Astrocyte of the spinal cord (primary cell): Measurements from ENCODE around the gene RAI14.
"Not testable (repeated sequence)": the region's sequence is repeated elsewhere in the genome, so short reads cannot be mapped to it uniquely, and the experiment has no call there.

ENCODE experiments used
- DNase-seq: peaks from one replicate; pipeline ENCODE4 v3.0.0; 2011; ENCODE audit warnings: low read depth, low spot score
- H3K4me3 ChIP-seq: 2 replicates; pipeline ENCODE4 v1.5.1; 2011; ENCODE audit warnings: low read depth, mild to moderate bottlenecking, low read length, moderate library complexity
- CTCF ChIP-seq: IDR thresholded peaks from 2 replicates; pipeline ENCODE4 v1.5.1; 2012; ENCODE audit warnings: low read depth, mild to moderate bottlenecking, low read length, inconsistent platforms
- in situ Hi-C: cut with HindIII; loops from 2 replicates; pipeline ENCODE4 v1.10.0; 2017; ENCODE audit warnings: low sequenced_read_pairs

Gene RAI14

GRCh38 chr5:34724741-34725140 lies 68.6 kb downstream of the RAI14 start:
- no peak overlapping the region for H3K4me3 ChIP-seq
- no peak for TF ChIP-seq CTCF
- in situ Hi-C loops = no loop called here
- DNase-seq = no peak

- in situ Hi-C loops, H3K4me3 ChIP-seq, DNase-seq: not testable (repeated sequence)
Observed at GRCh38 chr5:34727166-34727749, 71.1 kb downstream of the RAI14 start.

GRCh38 chr5:34728236-34728635 lies 72.1 kb downstream of the RAI14 start:
- in situ Hi-C loops = no loop called here
- TF ChIP-seq CTCF = no peak
- no peak overlapping the region for H3K4me3 ChIP-seq
- DNase-seq = no peak

GRCh38 chr5:34731435-34732232 lies 75.5 kb downstream of the RAI14 start:
- in situ Hi-C loops = no loop called here
- H3K4me3 ChIP-seq = no peak overlapping the region
- no peak for TF ChIP-seq CTCF
- DNase-seq = no peak

- in situ Hi-C loops = no loop called here
- no peak overlapping the region for H3K4me3 ChIP-seq
- no peak for DNase-seq
- no peak for TF ChIP-seq CTCF
Observed at GRCh38 chr5:34734326-34734725, 78.2 kb downstream of the RAI14 start.

GRCh38 chr5:34735491-34736426 lies 79.6 kb downstream of the RAI14 start:
- no peak for TF ChIP-seq CTCF
- no peak overlapping the region for H3K4me3 ChIP-seq
- DNase-seq = peak; percentile 62
- in situ Hi-C loops = no loop called here
